KMS-11 (cell line): ENCODE data around the gene EXPH5.

Experiments
- H2AFZ ChIP-seq: fragments of 200-600 bp; sonication (generic); 2 replicates; pipeline ENCODE4 v1.6.1; 2016; ENCODE audit warnings: antibody characterized with exemption, mixed run types, low read depth
- H3K27ac ChIP-seq: fragments of 200-600 bp; sonication (generic); 2 replicates; pipeline ENCODE4 v1.6.1; 2016; ENCODE audit warnings: mild to moderate bottlenecking, mixed run types
- H3K27me3 ChIP-seq: fragments of 200-600 bp; sonication (generic); 2 replicates; pipeline ENCODE4 v1.6.1; 2017; ENCODE audit warnings: mild to moderate bottlenecking, low read depth, mixed run types, moderate library complexity; ENCODE audit not compliant: insufficient read depth
- H3K36me3 ChIP-seq: fragments of 200-600 bp; sonication (generic); 2 replicates; pipeline ENCODE4 v1.6.1; 2017; ENCODE audit warnings: mild to moderate bottlenecking, mixed run types; ENCODE audit not compliant: insufficient read depth
- H3K4me1 ChIP-seq: fragments of 200-600 bp; sonication (generic); 2 replicates; pipeline ENCODE4 v1.6.1; 2016; ENCODE audit warnings: mild to moderate bottlenecking, low read depth, mixed run types; ENCODE audit not compliant: poor library complexity, severe bottlenecking
- H3K4me2 ChIP-seq: fragments of 200-600 bp; sonication (generic); 2 replicates; pipeline ENCODE4 v1.7.0; 2016; ENCODE audit warnings: mild to moderate bottlenecking, mixed run types
- H3K4me3 ChIP-seq: fragments of 200-600 bp; sonication (generic); IDR thresholded peaks from 2 replicates; pipeline ENCODE4 v1.6.1; 2017; ENCODE audit warnings: low read depth, low read length, mixed read lengths; ENCODE audit not compliant: insufficient read depth
- H3K79me2 ChIP-seq: fragments of 200-600 bp; sonication (generic); 2 replicates; pipeline ENCODE4 v1.6.1; 2016; ENCODE audit warnings: low read depth, mixed run types; ENCODE audit not compliant: insufficient read depth
- H3K9ac ChIP-seq: fragments of 200-600 bp; sonication (generic); 2 replicates; pipeline ENCODE4 v1.6.1; 2016; ENCODE audit warnings: mild to moderate bottlenecking, mixed run types
- H4K20me1 ChIP-seq: fragments of 200-600 bp; sonication (generic); 2 replicates; pipeline ENCODE4 v1.6.1; 2016; ENCODE audit warnings: mild to moderate bottlenecking, mixed run types; ENCODE audit not compliant: insufficient read depth
- TF ChIP-seq, protein P1 (sequence below): fragments of 200-600 bp; sonication (generic); conservative IDR thresholded peaks from 2 replicates; pipeline ENCODE4 v1.6.1; 2017; ENCODE audit warnings: low read depth, mild to moderate bottlenecking, antibody characterized with exemption, low read length, moderate library complexity, mixed read lengths

The EXPH5 gene

DNA sequence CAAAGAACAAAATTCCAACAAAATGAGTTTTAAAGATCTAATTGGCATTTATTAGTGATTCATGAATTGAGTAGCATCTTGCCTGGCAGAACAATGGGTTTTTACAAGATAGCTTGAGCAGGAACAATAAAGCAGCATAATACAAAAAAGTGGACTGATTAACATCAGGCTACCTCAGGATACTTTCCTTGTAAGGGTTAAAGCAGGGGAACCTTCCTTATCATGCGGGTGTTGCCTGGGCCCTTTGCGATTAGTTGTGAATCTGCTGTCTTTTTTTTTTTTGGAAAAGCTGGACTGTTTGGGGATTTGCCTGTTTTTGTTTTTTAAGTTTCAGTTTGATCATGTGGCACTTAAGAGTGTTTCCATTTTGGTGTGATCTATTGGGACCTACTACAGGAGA is 37.5 kb downstream of the EXPH5 start:
- TF ChIP-seq, protein P1, sequence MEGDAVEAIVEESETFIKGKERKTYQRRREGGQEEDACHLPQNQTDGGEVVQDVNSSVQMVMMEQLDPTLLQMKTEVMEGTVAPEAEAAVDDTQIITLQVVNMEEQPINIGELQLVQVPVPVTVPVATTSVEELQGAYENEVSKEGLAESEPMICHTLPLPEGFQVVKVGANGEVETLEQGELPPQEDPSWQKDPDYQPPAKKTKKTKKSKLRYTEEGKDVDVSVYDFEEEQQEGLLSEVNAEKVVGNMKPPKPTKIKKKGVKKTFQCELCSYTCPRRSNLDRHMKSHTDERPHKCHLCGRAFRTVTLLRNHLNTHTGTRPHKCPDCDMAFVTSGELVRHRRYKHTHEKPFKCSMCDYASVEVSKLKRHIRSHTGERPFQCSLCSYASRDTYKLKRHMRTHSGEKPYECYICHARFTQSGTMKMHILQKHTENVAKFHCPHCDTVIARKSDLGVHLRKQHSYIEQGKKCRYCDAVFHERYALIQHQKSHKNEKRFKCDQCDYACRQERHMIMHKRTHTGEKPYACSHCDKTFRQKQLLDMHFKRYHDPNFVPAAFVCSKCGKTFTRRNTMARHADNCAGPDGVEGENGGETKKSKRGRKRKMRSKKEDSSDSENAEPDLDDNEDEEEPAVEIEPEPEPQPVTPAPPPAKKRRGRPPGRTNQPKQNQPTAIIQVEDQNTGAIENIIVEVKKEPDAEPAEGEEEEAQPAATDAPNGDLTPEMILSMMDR, result no peak
- Histone ChIP-seq H3K4me3 (no peak overlapping the region), H3K4me1 (peaks cover 9% of the 10 kb centered on the region), H2AFZ (no peak overlapping the region), H3K36me3 (no peaks in the 10 kb centered on the region), H3K27me3 (no peaks in the 10 kb centered on the region), H4K20me1 (no peaks in the 10 kb centered on the region), H3K79me2 (no peaks in the 10 kb centered on the region), H3K27ac (no peak overlapping the region), H3K9ac (no peak overlapping the region), H3K4me2 (no peak overlapping the region)

DNA sequence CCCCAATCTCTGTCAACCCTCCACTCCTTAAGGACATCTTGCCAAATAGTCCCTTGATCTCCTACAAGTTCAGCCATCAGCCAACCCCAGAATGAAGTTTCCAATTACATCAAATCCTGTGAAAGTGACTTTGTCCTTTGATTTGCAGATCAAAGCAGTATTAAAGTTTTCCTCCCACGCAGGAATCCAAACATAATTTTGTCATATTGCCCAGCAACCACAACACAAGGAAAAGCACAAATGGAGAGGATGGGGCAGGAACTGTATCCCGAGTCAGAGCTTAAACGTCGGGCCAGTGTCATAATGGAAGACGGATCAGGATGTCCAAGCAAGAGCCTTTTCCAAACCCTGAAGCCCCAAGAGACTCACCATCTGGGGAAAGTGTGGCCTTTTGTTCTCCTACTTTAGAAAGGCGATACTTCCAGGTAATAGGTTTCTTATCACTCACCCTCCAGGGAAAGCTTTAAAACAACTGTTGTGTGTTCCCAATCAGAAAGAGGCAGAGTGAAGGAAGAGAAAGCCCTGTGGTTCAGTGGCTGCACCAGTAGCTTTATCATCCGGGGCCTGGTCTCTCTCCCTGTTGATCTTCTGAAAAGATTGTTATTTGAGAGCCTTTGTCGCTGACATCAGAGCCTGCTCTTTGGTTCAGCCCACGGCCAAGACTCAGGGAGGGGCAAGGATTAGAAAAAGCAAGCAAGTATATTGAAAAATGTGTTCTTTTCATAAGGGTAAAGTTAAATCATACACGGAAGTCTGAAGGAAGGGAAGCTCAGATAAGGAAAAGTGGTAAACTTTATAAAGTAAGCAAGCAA is 41.7 kb downstream of the EXPH5 start:
- Histone ChIP-seq H3K4me1 (no peaks in the 10 kb centered on the region), H4K20me1 (no peaks in the 10 kb centered on the region), H3K79me2 (no peaks in the 10 kb centered on the region), H3K27ac (no peak overlapping the region), H3K36me3 (no peaks in the 10 kb centered on the region), H3K4me3 (no peak overlapping the region), H3K9ac (no peak overlapping the region), H3K27me3 (no peaks in the 10 kb centered on the region), H3K4me2 (no peak overlapping the region), H2AFZ (no peak overlapping the region)
- TF ChIP-seq, protein P1, result no peak

DNA sequence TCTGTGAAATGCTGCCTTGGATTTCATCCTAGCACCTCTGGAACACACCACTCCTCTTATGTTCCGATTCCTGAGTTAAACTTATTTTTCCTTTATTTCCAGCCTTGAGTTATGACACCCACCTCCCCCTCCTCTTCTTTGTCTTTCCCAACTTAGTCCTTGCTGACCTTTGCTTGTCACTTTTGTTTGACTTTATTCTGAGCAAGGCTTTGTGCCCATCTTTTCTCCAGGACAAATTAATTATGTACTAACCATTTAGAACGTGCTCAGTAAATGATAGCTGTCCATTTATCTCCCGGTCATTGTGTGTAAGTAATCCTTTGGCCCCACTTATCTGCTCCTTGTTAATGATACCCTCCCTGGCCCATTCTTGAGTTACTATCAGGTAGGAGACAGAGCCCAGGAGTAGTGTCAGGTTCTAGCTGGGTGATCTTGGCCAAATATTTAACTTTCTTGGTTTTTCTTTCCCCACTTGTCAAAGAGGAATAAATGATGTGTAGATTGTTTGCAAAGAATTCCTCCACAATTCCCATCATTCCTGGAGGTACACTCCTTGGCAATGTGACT is 44.2 kb downstream of the EXPH5 start:
- no peaks in the 10 kb centered on the region for H3K36me3 ChIP-seq
- no peak overlapping the region for H3K27ac ChIP-seq
- H3K79me2 ChIP-seq, result no peaks in the 10 kb centered on the region

DNA sequence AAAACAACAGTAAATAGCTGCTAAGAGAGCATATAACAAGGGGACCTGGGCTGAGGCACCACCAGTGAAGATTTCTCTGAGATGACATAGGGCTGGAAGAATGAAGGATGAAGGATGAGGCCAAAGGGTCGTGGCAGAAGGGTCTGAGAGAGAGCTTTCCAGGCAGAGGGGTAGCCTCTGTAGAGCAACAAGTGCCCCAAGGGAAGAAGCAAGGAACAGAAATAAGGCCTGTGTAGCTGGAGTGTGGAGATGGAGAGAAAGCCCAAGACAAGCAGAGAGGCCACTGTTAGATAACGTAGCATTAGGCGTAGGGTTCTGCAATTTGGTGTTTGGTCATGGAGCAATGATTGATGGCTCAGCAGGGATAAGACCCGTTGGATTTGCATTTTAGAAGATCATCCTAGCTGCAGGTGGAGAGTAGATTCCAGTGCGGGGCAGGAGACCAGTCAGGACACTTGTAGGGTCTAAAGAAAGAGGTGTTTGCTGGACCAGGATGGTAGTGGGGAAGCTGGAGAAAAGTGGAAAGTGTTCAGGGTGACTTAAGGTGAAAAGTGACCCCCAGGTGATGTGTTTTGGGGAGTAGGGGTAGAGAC is 47.6 kb downstream of the EXPH5 start:
- Histone ChIP-seq H3K27me3 (no peaks in the 10 kb centered on the region), H4K20me1 (no peaks in the 10 kb centered on the region), H3K9ac (no peak overlapping the region), H2AFZ (no peak overlapping the region), H3K4me2 (no peak overlapping the region), H3K4me1 (no peaks in the 10 kb centered on the region), H3K36me3 (no peaks in the 10 kb centered on the region), H3K27ac (no peak overlapping the region), H3K4me3 (no peak overlapping the region), H3K79me2 (no peaks in the 10 kb centered on the region)
- TF ChIP-seq, protein P1, result no peak

More for the DNA sequence above, 44.2 kb downstream of the EXPH5 start:
- Histone ChIP-seq H3K27me3 (no peaks in the 10 kb centered on the region), H3K4me3 (no peak overlapping the region), H3K4me1 (no peaks in the 10 kb centered on the region), H2AFZ (no peak overlapping the region), H3K4me2 (no peak overlapping the region), H3K9ac (no peak overlapping the region), H4K20me1 (no peaks in the 10 kb centered on the region)
- TF ChIP-seq, protein P1, result no peak
